GM23338 (cell line): ENCODE results near the gene PLEKHG4. TPM values are rescaled to one million over a fixed set of nuclear protein-coding genes. Genes with fewer than 3 reads are reported as not detected.

Experiments used
- ATAC-seq: fragments of 200-7000 bp; cut with Tn5 transposase; 3 replicates; pipeline ENCODE4 v1.9.1; 2020
- DNase-seq: peaks from one replicate; pipeline ENCODE4 v3.0.0-alpha.2; 2015; ENCODE audit warnings: low spot score
- H2AFZ ChIP-seq: fragments of 200-600 bp; sonication (generic); 2 replicates; pipeline ENCODE4 v1.8.0; 2016; ENCODE audit warnings: antibody characterized with exemption, mild to moderate bottlenecking, moderate library complexity
- H3F3A ChIP-seq: fragments of 200-600 bp; sonication (generic); replicated peaks from 2 replicates; pipeline ENCODE4 v1.8.0; 2017; ENCODE audit warnings: antibody characterized with exemption, mixed run types, low read depth
- H3K27ac ChIP-seq: fragments of 200-600 bp; sonication (generic); 2 replicates; pipeline ENCODE4 v1.6.1; 2016; ENCODE audit warnings: low read depth
- H3K27me3 ChIP-seq: fragments of 200-600 bp; sonication (generic); 2 replicates; pipeline ENCODE4 v1.8.0; 2016; ENCODE audit warnings: mild to moderate bottlenecking, mixed run types, moderate library complexity; ENCODE audit not compliant: insufficient read depth
- H3K36me3 ChIP-seq: fragments of 200-600 bp; sonication (generic); 2 replicates; pipeline ENCODE4 v1.8.0; 2016; ENCODE audit warnings: mild to moderate bottlenecking; ENCODE audit not compliant: insufficient read depth
- H3K4me1 ChIP-seq: fragments of 200-600 bp; sonication (generic); 2 replicates; pipeline ENCODE4 v1.8.0; 2016; ENCODE audit warnings: mild to moderate bottlenecking, moderate library complexity; ENCODE audit not compliant: insufficient read depth
- H3K4me2 ChIP-seq: fragments of 200-600 bp; sonication (generic); 2 replicates; pipeline ENCODE4 v1.7.1; 2017; ENCODE audit warnings: mixed run types
- H3K4me3 ChIP-seq: fragments of 200-600 bp; sonication (generic); 2 replicates; pipeline ENCODE4 v1.6.1; 2016; ENCODE audit warnings: mixed run types
- H3K79me2 ChIP-seq: fragments of 200-600 bp; sonication (generic); replicated peaks from 2 replicates; pipeline ENCODE4 v1.8.0; 2017; ENCODE audit warnings: mild to moderate bottlenecking; ENCODE audit not compliant: insufficient read depth
- H3K9me2 ChIP-seq: fragments of 200-600 bp; sonication (generic); 2 replicates; pipeline ENCODE4 v1.8.0; 2017; ENCODE audit not compliant: insufficient read depth
- H4K20me1 ChIP-seq: fragments of 200-600 bp; sonication (generic); replicated peaks from 2 replicates; pipeline ENCODE4 v1.8.0; 2017; ENCODE audit warnings: mild to moderate bottlenecking; ENCODE audit not compliant: insufficient read depth
- H3K27ac Mint-ChIP-seq: 2 replicates; pipeline ENCODE4 v1.8.0; 2020; ENCODE audit warnings: inconsistent platforms, mild to moderate bottlenecking, moderate library complexity, mixed read lengths
- H3K27me3 Mint-ChIP-seq: 3 replicates; pipeline ENCODE4 v1.8.0; 2022; ENCODE audit warnings: low read depth, mild to moderate bottlenecking, moderate library complexity, mixed read lengths, inconsistent platforms; ENCODE audit not compliant: insufficient read depth, poor library complexity
- H3K36me3 Mint-ChIP-seq: 3 replicates; pipeline ENCODE4 v1.8.0; 2021; ENCODE audit warnings: low read depth, mild to moderate bottlenecking, inconsistent platforms, moderate library complexity, mixed read lengths
- H3K4me1 Mint-ChIP-seq: 3 replicates; pipeline ENCODE4 v1.8.0; 2020; ENCODE audit warnings: mild to moderate bottlenecking, inconsistent platforms, mixed read lengths
- H3K4me3 Mint-ChIP-seq: 3 replicates; pipeline ENCODE4 v1.8.0; 2021; ENCODE audit warnings: moderate library complexity, mild to moderate bottlenecking, inconsistent platforms, mixed read lengths
- H3K9me3 Mint-ChIP-seq: 3 replicates; pipeline ENCODE4 v1.8.0; 2020; ENCODE audit warnings: moderate library complexity, mild to moderate bottlenecking, inconsistent platforms, mixed read lengths
- CREB1 ChIP-seq: fragments of 250-450 bp; sonication (Bioruptor Pico); IDR thresholded peaks from 2 replicates; pipeline ENCODE4 v1.5.0; 2020; ENCODE audit warnings: low read depth, mild to moderate bottlenecking, moderate library complexity
- CTCF ChIP-seq, 2 experiments: fragments of 200-600 bp in 1 of 2; sonication (generic) in 1 of 2; conservative IDR thresholded peaks; 2 replicates each; pipeline versions ENCODE4 v1.5.1 to v1.6.1; 2016 to 2017; ENCODE audit warnings: antibody characterized with exemption in 2 of 2, low read depth in 2 of 2, mild to moderate bottlenecking in 2 of 2, moderate library complexity in 1 of 2
- ETS1 ChIP-seq: IDR thresholded peaks from 2 replicates; pipeline ENCODE4 v1.6.1; 2016; ENCODE audit warnings: antibody characterized with exemption
- EZH2 ChIP-seq: fragments of 200-600 bp; sonication (generic); IDR thresholded peaks from one replicate; pipeline ENCODE4 v1.8.0; 2017; ENCODE audit warnings: antibody characterized with exemption, mild to moderate bottlenecking, low read depth; ENCODE audit not compliant: unreplicated experiment
- EZH2phosphoT487 ChIP-seq: fragments of 200-600 bp; sonication (generic); IDR thresholded peaks from one replicate; pipeline ENCODE4 v1.8.1; 2018; ENCODE audit warnings: antibody characterized with exemption; ENCODE audit not compliant: unreplicated experiment
- JUNB ChIP-seq: IDR thresholded peaks from one replicate; pipeline ENCODE4 v1.6.1; 2016; ENCODE audit warnings: antibody characterized with exemption; ENCODE audit not compliant: unreplicated experiment
- NANOG ChIP-seq: IDR thresholded peaks from 2 replicates; pipeline ENCODE4 v1.6.1; 2016; ENCODE audit warnings: antibody characterized with exemption, borderline replicate concordance
- POLR2AphosphoS5 ChIP-seq: IDR thresholded peaks from 2 replicates; pipeline ENCODE4 v1.6.1; 2016; ENCODE audit warnings: antibody characterized with exemption, low read depth
- REST ChIP-seq: IDR thresholded peaks from one replicate; pipeline ENCODE4 v1.6.1; 2018; ENCODE audit warnings: antibody characterized with exemption; ENCODE audit not compliant: unreplicated experiment
- STAT1 ChIP-seq: IDR thresholded peaks from one replicate; pipeline ENCODE4 v1.6.1; 2016; ENCODE audit warnings: antibody characterized with exemption; ENCODE audit not compliant: unreplicated experiment
- ZNF114 ChIP-seq: fragments of 250-450 bp; sonication (Bioruptor Pico); IDR thresholded peaks from 2 replicates; pipeline ENCODE4 v1.5.0; 2020; ENCODE audit warnings: mild to moderate bottlenecking, moderate library complexity
- ZNF331 ChIP-seq: fragments of 250-450 bp; sonication (Bioruptor Pico); IDR thresholded peaks from 2 replicates; pipeline ENCODE4 v1.5.0; 2020; ENCODE audit warnings: low read depth, mild to moderate bottlenecking, moderate library complexity
- polyA plus RNA-seq: library from polyadenylated mRNA; unstranded; fragments of >200 nt; fragmentation: Nextera tagmentation; extraction: Ambion mirVana; gene quantifications from 2 replicates; pipeline ENCODE4 v1.2.1, GENCODE V29; 2016
- total RNA-seq: library from RNA; depleted of rRNA; stranded (reverse); fragments of >200 nt; shearing (Covaris generic); gene quantifications from 2 replicates; pipeline ENCODE4 v1.2.3, GENCODE V29; 2014

Gene PLEKHG4
- total and polyA plus RNA-seq, 2 experiments from 2014 or later: 3.2 to 10.3 TPM

- TF ChIP-seq REST (no peak), STAT1 (no peak), JUNB (no peak), ZNF114 (CRISPR knock-in tag) (no peak), EZH2phosphoT487 (no peak), NANOG (no peak), CREB1 (no peak), ZNF331 (CRISPR knock-in tag) (no peak), ETS1 (no peak), POLR2AphosphoS5 (no peak), EZH2 (no peak)
Observed at GRCh38 chr16:67275321-67275720, 4.0 kb upstream of the PLEKHG4 start (continued).

- no peaks in the 10 kb centered on the region for H3K36me3 ChIP-seq
- Mint-ChIP-seq H3K27ac (no peak overlapping the region), H3K4me1 (peaks cover 2% of the 10 kb centered on the region; the same call in 1 of the 3 replicates), H3K9me3 (no peaks in the 10 kb centered on the region), H3K36me3 (no peaks in the 10 kb centered on the region), H3K27me3 (peaks cover 6% of the 10 kb centered on the region), H3K4me3 (no peak overlapping the region)
- peaks cover 13% of the 10 kb centered on the region for H3K27me3 ChIP-seq
- ATAC-seq (no peak), DNase-seq (no peak)
- no peaks in the 10 kb centered on the region for H3K9me2 ChIP-seq
- H2AFZ ChIP-seq: no peak overlapping the region
- H3K4me2 ChIP-seq: no peak overlapping the region
- no peaks in the 10 kb centered on the region for H3F3A ChIP-seq
- peaks cover 5% of the 10 kb centered on the region; the same call in 1 of the 2 replicates for H3K4me1 ChIP-seq
- no peak overlapping the region for H3K27ac ChIP-seq
- no peaks in the 10 kb centered on the region for H3K79me2 ChIP-seq
- H4K20me1 ChIP-seq: no peaks in the 10 kb centered on the region
- H3K4me3 ChIP-seq: no peak overlapping the region
- TF ChIP-seq NANOG (no peak), JUNB (no peak), CTCF (conservative IDR thresholded peaks at IDR 0.05; ENCODE audit: low read depth in 2 of 2) (no peak), REST (no peak), EZH2phosphoT487 (no peak), ETS1 (no peak), STAT1 (no peak), POLR2AphosphoS5 (no peak), ZNF114 (CRISPR knock-in tag) (no peak), CREB1 (no peak)
Observed at GRCh38 chr16:67277294-67277998, 1.9 kb upstream of the PLEKHG4 start.
